OCI-LY1 (cell line): ENCODE measurements around the gene EFHC1.

Experiments used
- EZH2 ChIP-seq: fragments of 200-600 bp; sonication (generic), shearing (Covaris generic); IDR thresholded peaks from 2 replicates; pipeline ENCODE4 v1.8.0; 2017; ENCODE audit warnings: borderline replicate concordance, mixed run types, mild to moderate bottlenecking, antibody characterized with exemption, low read length, moderate library complexity, mixed read lengths
- TF ChIP-seq, protein P1 (sequence below): fragments of 200-600 bp; sonication (generic), shearing (Covaris generic); IDR thresholded peaks from 2 replicates; pipeline ENCODE4 v1.5.1; 2017; ENCODE audit warnings: mild to moderate bottlenecking, antibody characterized with exemption, low read length, moderate library complexity, mixed read lengths

DNA sequence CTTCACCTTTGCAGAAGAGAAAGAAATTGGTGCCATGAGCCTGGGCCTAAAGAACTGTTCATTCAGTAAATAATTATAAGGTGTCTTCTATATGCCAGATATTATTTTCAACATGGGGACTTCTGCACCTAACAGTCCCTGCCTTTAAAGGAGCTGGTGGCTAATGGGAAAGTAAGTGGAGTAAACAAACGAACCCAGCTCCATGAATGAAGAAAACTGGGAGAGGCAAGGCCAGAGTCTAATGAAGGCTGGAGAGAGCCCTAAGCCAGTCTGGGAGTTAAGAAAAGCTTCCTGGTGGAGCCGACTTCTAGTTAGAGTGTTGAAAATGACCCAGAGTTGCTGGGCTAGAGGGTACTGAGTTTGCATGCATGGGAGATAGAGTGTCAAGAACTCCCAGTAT lies 24.2 kb upstream of the EFHC1 start:
- TF ChIP-seq, protein P1, sequence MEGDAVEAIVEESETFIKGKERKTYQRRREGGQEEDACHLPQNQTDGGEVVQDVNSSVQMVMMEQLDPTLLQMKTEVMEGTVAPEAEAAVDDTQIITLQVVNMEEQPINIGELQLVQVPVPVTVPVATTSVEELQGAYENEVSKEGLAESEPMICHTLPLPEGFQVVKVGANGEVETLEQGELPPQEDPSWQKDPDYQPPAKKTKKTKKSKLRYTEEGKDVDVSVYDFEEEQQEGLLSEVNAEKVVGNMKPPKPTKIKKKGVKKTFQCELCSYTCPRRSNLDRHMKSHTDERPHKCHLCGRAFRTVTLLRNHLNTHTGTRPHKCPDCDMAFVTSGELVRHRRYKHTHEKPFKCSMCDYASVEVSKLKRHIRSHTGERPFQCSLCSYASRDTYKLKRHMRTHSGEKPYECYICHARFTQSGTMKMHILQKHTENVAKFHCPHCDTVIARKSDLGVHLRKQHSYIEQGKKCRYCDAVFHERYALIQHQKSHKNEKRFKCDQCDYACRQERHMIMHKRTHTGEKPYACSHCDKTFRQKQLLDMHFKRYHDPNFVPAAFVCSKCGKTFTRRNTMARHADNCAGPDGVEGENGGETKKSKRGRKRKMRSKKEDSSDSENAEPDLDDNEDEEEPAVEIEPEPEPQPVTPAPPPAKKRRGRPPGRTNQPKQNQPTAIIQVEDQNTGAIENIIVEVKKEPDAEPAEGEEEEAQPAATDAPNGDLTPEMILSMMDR, result no peak
- no peak for TF ChIP-seq EZH2
